Purkinje cell (primary cell): ENCODE results near the gene DRG1. TPM values are rescaled to one million over a fixed set of nuclear protein-coding genes. Genes with fewer than 3 reads are reported as not detected.

Experiments
- polyA plus RNA-seq: library from polyadenylated mRNA; unstranded; fragments of >200 nt; fragmentation: Nextera tagmentation; gene quantifications from 2 replicates; pipeline ENCODE4 v1.2.1, GENCODE V29; 2014

DRG1 gene, protein sequence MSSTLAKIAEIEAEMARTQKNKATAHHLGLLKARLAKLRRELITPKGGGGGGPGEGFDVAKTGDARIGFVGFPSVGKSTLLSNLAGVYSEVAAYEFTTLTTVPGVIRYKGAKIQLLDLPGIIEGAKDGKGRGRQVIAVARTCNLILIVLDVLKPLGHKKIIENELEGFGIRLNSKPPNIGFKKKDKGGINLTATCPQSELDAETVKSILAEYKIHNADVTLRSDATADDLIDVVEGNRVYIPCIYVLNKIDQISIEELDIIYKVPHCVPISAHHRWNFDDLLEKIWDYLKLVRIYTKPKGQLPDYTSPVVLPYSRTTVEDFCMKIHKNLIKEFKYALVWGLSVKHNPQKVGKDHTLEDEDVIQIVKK
- polyA plus RNA-seq: 135 and 151 TPM in 2 replicates

DNA sequence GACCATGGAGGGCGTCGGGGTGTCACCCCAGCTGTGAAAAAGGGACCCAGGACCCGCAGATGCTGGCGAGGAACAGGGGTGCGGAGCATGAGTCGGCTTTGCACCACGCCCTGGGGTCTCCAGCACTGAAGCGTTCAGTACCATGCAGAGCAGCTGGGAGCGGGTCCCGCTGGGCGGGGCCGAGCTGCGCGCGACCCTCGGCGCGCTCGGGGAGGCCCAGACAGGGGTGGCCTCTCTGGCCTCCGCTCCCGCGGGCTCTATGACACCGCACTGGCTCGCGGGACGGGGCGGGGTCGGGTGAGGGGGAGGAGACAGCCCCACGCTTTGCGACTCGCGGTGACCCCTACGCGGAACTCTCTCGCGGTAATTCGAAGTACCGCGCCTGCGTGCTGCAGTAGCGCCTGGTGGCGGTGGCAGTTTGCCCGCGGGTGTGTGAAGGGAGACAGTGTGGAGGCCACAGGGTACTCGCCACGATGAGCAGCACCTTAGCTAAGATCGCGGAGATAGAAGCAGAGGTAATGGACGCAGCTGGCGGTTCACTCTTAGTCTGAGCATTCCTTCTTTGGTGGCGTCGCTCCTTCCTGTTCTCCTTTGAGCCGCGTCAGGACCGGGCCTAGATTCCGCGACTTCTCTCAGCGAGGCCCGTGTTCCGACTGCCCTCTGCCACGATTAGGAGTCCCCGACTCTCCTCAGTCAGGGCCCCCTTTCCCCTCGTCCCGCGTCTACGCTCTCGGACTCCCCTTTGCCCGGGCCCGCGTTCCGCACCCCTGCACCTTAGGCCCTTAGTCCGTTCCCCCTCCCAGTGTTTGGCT, at the start of gene DRG1:
TSS of gene DRG1 (plus strand) at position 394 of the 812 bp plus-strand sequence. CDS start at position 474, 80 bp downstream.

Other genes starting within 250 kb of the DRG1 start
- 7.7 and 9.6 TPM in 2 replicates for gene RNF185, start 239.4 kb upstream of the DRG1 start, polyA plus RNA-seq
- gene LIMK2, start 187.3 kb upstream of the DRG1 start, polyA plus RNA-seq: 1.1 and 1.7 TPM in 2 replicates
- 1.6 and 2.7 TPM in 2 replicates for gene PIK3IP1, start 107.1 kb upstream of the DRG1 start, polyA plus RNA-seq
- gene PATZ1, start 53.3 kb upstream of the DRG1 start, polyA plus RNA-seq: 3.3 and 4.7 TPM in 2 replicates
- gene EIF4ENIF1, start 90.2 kb downstream of the DRG1 start, polyA plus RNA-seq: 12.3 and 16.2 TPM in 2 replicates
- 2.9 and 4.0 TPM in 2 replicates for gene SFI1, start 96.9 kb downstream of the DRG1 start, polyA plus RNA-seq